Measurements from ENCODE around the gene LGALS7.
"Not testable (repeated sequence)": the region's sequence is repeated elsewhere in the genome, so short reads cannot be mapped to it uniquely, and the experiment has no call there.

DNA sequence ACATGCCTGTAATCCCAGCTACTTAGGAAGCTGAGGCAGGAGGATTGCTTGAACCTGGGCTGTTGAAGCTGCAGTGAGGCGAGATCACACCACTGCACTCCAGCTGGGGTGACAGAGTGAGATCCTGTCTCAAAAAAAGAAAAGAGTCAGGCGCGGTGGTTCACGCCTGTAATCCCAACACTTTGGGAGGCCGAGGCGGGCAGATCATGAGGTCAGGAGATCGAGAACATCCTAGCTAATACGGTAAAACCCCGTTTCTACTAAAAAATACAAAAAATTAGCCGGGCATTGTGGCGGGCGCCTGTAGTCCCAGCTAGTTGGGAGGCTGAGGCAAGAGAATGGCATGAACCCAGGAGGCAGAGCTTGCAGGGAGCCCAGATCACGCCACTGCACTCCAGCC lies 8.9 kb upstream of the LGALS7 start:
- not testable (repeated sequence) for TF ChIP-seq POLR2A, TAF1, POLR2AphosphoS5, SPI1, POU2F2 (IDR thresholded peaks at IDR 0.05; ENCODE audit: low read depth, low read length)

Data from GM12891 (cell line).